ENCODE results near the gene SLCO4A1.

SLCO4A1 gene

GRCh38 chr20:62629864-62630470 lies 12.3 kb upstream of the SLCO4A1 start:
- TF ChIP-seq, protein P1, sequence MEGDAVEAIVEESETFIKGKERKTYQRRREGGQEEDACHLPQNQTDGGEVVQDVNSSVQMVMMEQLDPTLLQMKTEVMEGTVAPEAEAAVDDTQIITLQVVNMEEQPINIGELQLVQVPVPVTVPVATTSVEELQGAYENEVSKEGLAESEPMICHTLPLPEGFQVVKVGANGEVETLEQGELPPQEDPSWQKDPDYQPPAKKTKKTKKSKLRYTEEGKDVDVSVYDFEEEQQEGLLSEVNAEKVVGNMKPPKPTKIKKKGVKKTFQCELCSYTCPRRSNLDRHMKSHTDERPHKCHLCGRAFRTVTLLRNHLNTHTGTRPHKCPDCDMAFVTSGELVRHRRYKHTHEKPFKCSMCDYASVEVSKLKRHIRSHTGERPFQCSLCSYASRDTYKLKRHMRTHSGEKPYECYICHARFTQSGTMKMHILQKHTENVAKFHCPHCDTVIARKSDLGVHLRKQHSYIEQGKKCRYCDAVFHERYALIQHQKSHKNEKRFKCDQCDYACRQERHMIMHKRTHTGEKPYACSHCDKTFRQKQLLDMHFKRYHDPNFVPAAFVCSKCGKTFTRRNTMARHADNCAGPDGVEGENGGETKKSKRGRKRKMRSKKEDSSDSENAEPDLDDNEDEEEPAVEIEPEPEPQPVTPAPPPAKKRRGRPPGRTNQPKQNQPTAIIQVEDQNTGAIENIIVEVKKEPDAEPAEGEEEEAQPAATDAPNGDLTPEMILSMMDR (IDR thresholded peaks at IDR 0.05), result no peak
- Histone ChIP-seq H3K27ac (no peak overlapping the region), H3K4me3 (no peak overlapping the region)
- DNase-seq (ENCODE audit: low spot score), result no peak

- no peak overlapping the region for H3K4me3 ChIP-seq
- H3K27ac ChIP-seq, result no peak overlapping the region
- no peak for DNase-seq (ENCODE audit: low spot score)
- TF ChIP-seq, protein P1 (IDR thresholded peaks at IDR 0.05), result no peak
Observed at GRCh38 chr20:62631336-62632308, 10.7 kb upstream of the SLCO4A1 start.

DNA sequence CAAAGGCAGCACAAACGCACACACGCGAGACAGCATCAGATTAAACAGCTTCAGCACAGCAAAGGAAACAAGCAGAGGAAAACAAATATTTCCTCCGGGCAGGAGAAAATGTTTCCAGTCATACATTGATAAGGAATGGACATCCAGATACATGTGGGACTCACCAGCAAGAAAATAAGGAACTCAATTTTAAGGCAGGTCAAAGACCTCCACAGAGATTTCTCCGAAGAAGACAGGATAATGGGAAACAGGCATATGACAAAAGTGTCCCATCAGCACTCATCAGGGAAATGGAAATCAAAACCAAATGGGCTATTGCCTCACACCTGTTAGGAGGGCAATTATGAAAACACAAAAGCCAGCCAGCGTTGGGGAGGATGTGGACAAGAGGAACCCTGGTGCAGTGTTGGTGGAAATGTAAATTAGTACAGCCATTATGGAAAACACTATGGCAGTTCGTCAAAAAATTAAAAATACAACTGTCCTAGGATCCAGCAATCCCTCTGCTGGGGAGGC lies 9.7 kb upstream of the SLCO4A1 start:
- no peak for DNase-seq (ENCODE audit: low spot score)
- Histone ChIP-seq H3K27ac (peak overlapping the region in 1 of 2 donors; percentile 11), H3K4me3 (no peak overlapping the region)
- TF ChIP-seq, protein P1 (IDR thresholded peaks at IDR 0.05), result no peak

GRCh38 chr20:62633598-62634329 lies 8.5 kb upstream of the SLCO4A1 start:
- TF ChIP-seq, protein P1 (IDR thresholded peaks at IDR 0.05), result no peak
- Histone ChIP-seq H3K4me3 (no peak overlapping the region), H3K27ac (no peak overlapping the region)
- no peak for DNase-seq (ENCODE audit: low spot score)

- DNase-seq (ENCODE audit: low spot score), result no peak
- Histone ChIP-seq H3K4me3 (no peak overlapping the region), H3K27ac (no peak overlapping the region)
- TF ChIP-seq, protein P1 (IDR thresholded peaks at IDR 0.05), result no peak
Observed at GRCh38 chr20:62634330-62634967, 7.9 kb upstream of the SLCO4A1 start.

DNA sequence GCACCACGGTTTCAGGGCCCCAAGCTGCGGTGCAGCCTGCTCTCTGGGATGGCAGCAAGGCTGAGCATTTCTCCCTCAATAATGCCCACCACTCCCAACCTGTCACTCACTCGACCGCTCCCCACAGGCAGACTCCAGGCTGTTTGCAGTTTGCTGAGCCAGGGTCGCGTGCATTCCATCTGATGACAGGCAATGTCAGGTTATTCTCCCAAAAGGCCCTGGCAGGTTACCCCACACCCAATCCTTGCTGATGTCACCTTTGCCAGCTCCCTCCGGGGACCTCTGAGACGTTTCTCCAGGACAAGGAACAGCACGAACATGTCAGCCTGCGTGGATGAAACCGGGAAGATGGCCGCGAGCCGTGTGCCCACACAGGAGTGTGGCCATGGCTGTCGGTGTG lies 7.1 kb upstream of the SLCO4A1 start:
- no peak for DNase-seq (ENCODE audit: low spot score)
- H3K4me3 ChIP-seq, result no peak overlapping the region
- H3K27ac ChIP-seq, result no peak overlapping the region
- TF ChIP-seq, protein P1 (IDR thresholded peaks at IDR 0.05), result no peak
